CD4-positive, alpha-beta T cell treated with Interleukin-4 for 4 hours (primary cell): Measurements from ENCODE around the gene SMIM9.
A peak's percentile ranks its signal among the peaks of the same experiment; 100 is the strongest.

Experiments used
- DNase-seq: peaks from one replicate; pipeline ENCODE4 v3.0.0-alpha.2; 2020

Gene SMIM9

GRCh38 chrX:154813801-154814200, 20.7 kb downstream of the SMIM9 start:
- DNase-seq: no peak

GRCh38 chrX:154812341-154813101, 21.9 kb downstream of the SMIM9 start:
- no peak for DNase-seq

- DNase-seq: peak; percentile 21
Measured at GRCh38 chrX:154809939-154810665, 24.4 kb downstream of the SMIM9 start.

- no peak for DNase-seq
Measured at GRCh38 chrX:154806837-154807501, 27.5 kb downstream of the SMIM9 start.

GRCh38 chrX:154805696-154806091, 28.8 kb downstream of the SMIM9 start:
- no peak for DNase-seq

- DNase-seq: peak; percentile 57
Measured at GRCh38 chrX:154804957-154805695, 29.3 kb downstream of the SMIM9 start, which contains the start of gene MPP1. TSS of gene MPP1 (minus strand) at chrX:154805485. CDS start at chrX:154805373, 112 bp downstream.

GRCh38 chrX:154804261-154804956, 30.1 kb downstream of the SMIM9 start:
- no peak for DNase-seq

DNA sequence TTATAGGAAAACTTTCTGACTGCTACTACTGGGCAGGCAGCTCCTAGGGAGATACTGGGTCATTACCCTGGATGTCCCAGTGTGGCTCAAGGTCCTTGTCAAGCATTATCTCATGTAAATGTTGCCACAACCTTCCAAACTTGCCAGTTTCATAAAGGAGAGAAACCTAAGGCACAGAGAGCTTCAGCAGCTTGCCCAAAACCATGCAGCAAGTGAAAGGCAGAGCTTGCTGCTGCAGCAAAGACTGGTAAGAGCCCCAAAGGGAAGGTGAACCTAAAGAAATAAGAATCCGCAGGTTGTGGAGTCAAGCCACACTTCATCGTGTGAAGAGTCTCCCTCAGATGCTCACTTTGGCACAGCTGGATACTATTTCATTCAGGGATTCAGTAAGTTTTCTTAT, 31.5 kb downstream of the SMIM9 start:
- DNase-seq: no peak

GRCh38 chrX:154800478-154801210, 33.8 kb downstream of the SMIM9 start:
- no peak for DNase-seq

GRCh38 chrX:154799556-154800348, 34.7 kb downstream of the SMIM9 start:
- no peak for DNase-seq

DNA sequence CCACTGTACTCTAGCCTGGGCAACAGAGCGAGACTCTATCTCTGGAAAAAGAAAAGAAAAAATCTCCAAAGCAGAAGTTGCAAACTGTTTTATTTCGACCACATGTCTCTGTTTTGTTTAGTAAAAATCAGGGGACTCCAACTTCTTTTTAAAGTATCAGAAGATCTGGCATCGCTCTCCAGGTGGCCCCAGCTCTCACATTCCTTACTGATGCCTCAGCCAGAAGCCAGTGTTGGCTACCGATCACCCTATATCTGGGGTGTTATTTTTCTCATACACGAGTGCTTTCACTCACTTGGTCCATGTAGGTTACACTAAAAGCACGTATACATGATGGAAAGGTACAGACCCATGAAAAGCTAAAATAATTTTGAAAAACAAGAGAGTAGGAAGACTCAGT, 37.5 kb downstream of the SMIM9 start:
- no peak for DNase-seq

DNA sequence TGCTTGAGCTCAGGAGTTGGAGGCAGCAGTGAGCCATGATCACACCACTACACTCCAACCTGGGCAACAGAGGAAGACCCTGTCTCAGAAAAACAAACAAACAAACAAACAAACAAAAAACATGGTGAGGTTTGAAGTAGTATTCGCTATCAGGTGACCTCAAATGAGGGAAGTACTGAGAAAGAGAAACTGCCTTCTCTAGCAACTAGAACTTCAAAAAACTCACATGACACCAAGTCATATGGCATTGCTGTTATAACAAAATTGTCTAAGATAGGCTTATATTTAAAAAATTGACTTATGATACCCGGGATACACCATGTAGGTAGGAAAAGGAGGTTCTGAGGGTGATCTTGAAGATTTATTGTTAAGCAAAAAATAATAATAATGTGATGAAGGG, 39.4 kb downstream of the SMIM9 start:
- DNase-seq: no peak

DNA sequence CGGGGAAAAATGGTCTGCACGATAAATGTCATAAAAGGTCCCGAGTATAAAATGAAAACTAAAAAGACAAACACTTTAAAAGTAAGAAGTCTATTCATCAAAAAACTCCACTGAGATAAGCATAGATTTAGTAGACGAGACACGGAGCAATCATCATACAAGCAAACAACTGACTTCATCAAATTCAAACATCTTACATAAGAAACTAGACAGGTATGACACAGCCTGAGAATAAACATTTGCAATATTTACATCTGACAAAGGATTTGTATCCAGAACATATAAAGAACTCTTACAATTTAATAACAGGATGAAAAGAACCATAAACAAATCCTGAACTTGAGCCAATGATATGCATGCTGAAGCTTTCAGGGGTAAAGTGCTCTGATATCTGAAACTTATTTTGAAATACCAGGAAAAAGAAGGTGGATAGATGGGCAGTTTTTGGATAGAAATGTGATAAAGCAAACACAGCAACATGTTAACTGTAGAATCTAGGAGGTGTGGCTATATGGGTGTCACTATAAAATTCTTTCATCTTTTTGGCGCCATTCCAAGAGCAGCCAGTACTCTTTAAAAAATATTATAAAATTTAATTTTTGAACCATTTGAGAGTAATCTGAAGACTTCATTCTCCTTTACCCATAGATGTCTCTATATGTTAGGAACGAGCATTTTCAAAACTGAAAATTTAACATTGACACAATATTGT, 41.2 kb downstream of the SMIM9 start:
- DNase-seq: no peak

DNA sequence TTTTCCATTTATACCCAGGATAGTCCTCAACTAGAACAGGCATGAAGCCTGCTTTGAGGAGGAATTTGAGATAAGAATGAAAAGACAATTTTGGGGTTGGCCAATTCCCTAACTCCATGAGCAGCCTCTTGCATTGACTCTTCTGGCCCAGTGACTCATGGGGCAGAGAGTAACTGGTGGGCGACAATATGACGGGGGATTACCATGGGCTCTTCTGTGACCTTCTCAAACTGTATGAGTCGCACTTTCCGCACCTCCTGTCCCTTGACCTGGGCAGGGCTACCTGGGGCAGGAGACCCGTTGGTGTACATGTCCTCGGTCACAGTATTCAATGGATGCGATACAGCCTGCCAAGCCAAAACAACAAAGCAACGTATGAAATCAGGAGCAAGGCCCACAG, 42.5 kb downstream of the SMIM9 start:
- DNase-seq: no peak

DNA sequence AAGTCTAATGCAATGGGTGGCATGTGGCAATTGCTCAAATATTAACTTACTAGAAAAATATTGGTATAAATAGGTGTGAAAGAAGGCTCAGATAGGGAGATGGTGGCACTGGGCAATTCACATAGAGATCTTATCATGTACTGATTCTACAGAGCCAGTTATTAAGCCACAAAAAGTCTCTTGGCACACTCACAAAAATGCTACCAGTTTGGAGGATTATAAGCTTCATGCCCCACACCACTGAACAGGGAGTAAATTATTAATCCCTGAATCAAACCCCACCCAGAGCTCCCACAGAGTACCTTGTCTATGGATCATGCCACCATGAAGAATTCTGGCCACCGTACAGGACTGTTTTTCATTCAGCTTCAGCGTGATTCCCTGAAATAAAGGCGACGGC, 43.0 kb downstream of the SMIM9 start:
- DNase-seq: no peak

GRCh38 chrX:154785716-154786115, 48.7 kb downstream of the SMIM9 start:
- DNase-seq: no peak

GRCh38 chrX:154784149-154784995, 50.1 kb downstream of the SMIM9 start:
- no peak for DNase-seq

DNA sequence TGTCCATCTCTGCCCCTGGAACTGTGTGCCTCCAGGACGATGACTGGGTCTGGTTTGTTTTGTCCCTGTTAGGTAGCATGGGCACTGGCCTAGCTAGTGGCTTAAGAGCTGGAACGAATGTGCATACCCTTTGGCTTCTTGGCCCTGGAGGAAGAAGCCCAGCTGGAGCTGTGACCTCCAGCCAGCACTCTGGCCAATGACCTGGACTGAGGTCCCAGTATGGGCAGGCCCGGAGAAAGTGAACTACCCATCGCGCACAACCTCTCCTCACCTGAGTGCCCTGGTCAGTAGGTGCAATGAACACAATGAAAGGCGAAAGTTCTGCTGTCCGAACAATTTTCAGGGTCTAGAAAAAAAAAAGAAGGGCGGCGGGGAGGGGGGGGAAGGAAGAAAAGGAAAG, 53.5 kb downstream of the SMIM9 start:
- DNase-seq: no peak

- DNase-seq: no peak
Measured at GRCh38 chrX:154779261-154779660, 55.2 kb downstream of the SMIM9 start.
